ENCODE measurements around the gene SLC17A8.
"Not testable (repeated sequence)": the region's sequence is repeated elsewhere in the genome, so short reads cannot be mapped to it uniquely, and the experiment has no call there.

Gene SLC17A8

GRCh38 chr12:100356644-100357223 lies at the start of gene SLC17A8:
TSS of gene SLC17A8 (plus strand) at chr12:100357074. CDS start at chr12:100357392, 318 bp downstream.
- H3K27ac Mint-ChIP-seq, result no peak within 1 kb of the TSS
- DNase-seq, result no peak
- no peaks in the 10 kb centered on the region for H3K9me3 Mint-ChIP-seq
- peaks cover 32% of the 10 kb centered on the region for H3K27me3 Mint-ChIP-seq
- no peaks in the 10 kb centered on the region for H3K4me1 Mint-ChIP-seq
- no peak within 1 kb of the TSS for H3K4me3 Mint-ChIP-seq
- no peaks in the 10 kb centered on the region for H3K36me3 Mint-ChIP-seq
- CTCF ChIA-PET, result interaction anchor here (0.6 kb wide), 1 partner anchor 24 kb away, joined by 3 read pairs; no protein-coding TSS in a partner anchor

- CTCF ChIA-PET, H3K4me1 Mint-ChIP-seq, H3K27me3 Mint-ChIP-seq, DNase-seq, H3K4me3 Mint-ChIP-seq, H3K27ac Mint-ChIP-seq: not testable (repeated sequence)
- H3K36me3 Mint-ChIP-seq, result peaks cover 41% of the 10 kb centered on the region
- peaks cover 18% of the 10 kb centered on the region for H3K9me3 Mint-ChIP-seq
These were observed 48.7 kb upstream of the SLC17A8 start for GRCh38 chr12:100308138-100308537.

GRCh38 chr12:100311317-100311716 lies 45.6 kb upstream of the SLC17A8 start:
- Mint-ChIP-seq H3K9me3 (peaks cover 6% of the 10 kb centered on the region), H3K4me3 (no peak overlapping the region), H3K36me3 (peaks cover 22% of the 10 kb centered on the region), H3K27ac (no peak overlapping the region), H3K27me3 (no peaks in the 10 kb centered on the region), H3K4me1 (no peaks in the 10 kb centered on the region)
- DNase-seq, result no peak
- CTCF ChIA-PET, result no interaction called here

- Mint-ChIP-seq H3K9me3 (no peaks in the 10 kb centered on the region), H3K36me3 (peaks cover 23% of the 10 kb centered on the region), H3K27me3 (no peaks in the 10 kb centered on the region), H3K27ac (no peak overlapping the region), H3K4me3 (no peak overlapping the region), H3K4me1 (no peaks in the 10 kb centered on the region)
- DNase-seq, result no peak
- CTCF ChIA-PET, result no interaction called here
These were observed 39.5 kb upstream of the SLC17A8 start for GRCh38 chr12:100317371-100317770.

- no peak overlapping the region for H3K4me3 Mint-ChIP-seq
- H3K4me1 Mint-ChIP-seq, result no peaks in the 10 kb centered on the region
- H3K9me3 Mint-ChIP-seq, result no peaks in the 10 kb centered on the region
- CTCF ChIA-PET, result no interaction called here
- DNase-seq, result no peak
- no peak overlapping the region for H3K27ac Mint-ChIP-seq
- peaks cover 21% of the 10 kb centered on the region for H3K36me3 Mint-ChIP-seq
- H3K27me3 Mint-ChIP-seq, result no peaks in the 10 kb centered on the region
These were observed 32.4 kb upstream of the SLC17A8 start for GRCh38 chr12:100324498-100324897.

GRCh38 chr12:100326208-100326607 lies 30.7 kb upstream of the SLC17A8 start:
- Mint-ChIP-seq H3K4me3 (no peak overlapping the region), H3K36me3 (peaks cover 29% of the 10 kb centered on the region), H3K27me3 (no peaks in the 10 kb centered on the region), H3K9me3 (no peaks in the 10 kb centered on the region), H3K4me1 (no peaks in the 10 kb centered on the region), H3K27ac (no peak overlapping the region)
- no peak for DNase-seq
- CTCF ChIA-PET, result no interaction called here

- no peak overlapping the region for H3K27ac Mint-ChIP-seq
- H3K4me3 Mint-ChIP-seq, result no peak overlapping the region
- no peaks in the 10 kb centered on the region for H3K9me3 Mint-ChIP-seq
- CTCF ChIA-PET, result no interaction called here
- no peaks in the 10 kb centered on the region for H3K4me1 Mint-ChIP-seq
- DNase-seq, result no peak
- H3K27me3 Mint-ChIP-seq, result no peaks in the 10 kb centered on the region
- H3K36me3 Mint-ChIP-seq, result peaks cover 35% of the 10 kb centered on the region
These were observed 27.1 kb upstream of the SLC17A8 start for GRCh38 chr12:100329800-100330199.

GRCh38 chr12:100331871-100332270 lies 25.0 kb upstream of the SLC17A8 start:
- Mint-ChIP-seq H3K27ac (no peak overlapping the region), H3K36me3 (peaks cover 47% of the 10 kb centered on the region), H3K4me1 (no peaks in the 10 kb centered on the region), H3K4me3 (no peak overlapping the region), H3K9me3 (no peaks in the 10 kb centered on the region), H3K27me3 (no peaks in the 10 kb centered on the region)
- no peak for DNase-seq
- CTCF ChIA-PET, result no interaction called here

- H3K9me3 Mint-ChIP-seq, result no peaks in the 10 kb centered on the region
- H3K36me3 Mint-ChIP-seq, result peaks cover 52% of the 10 kb centered on the region
- H3K4me1 Mint-ChIP-seq, result no peaks in the 10 kb centered on the region
- no peak for DNase-seq
- no peak overlapping the region for H3K27ac Mint-ChIP-seq
- CTCF ChIA-PET, result interaction anchor here (0.7 kb wide), 2 partner anchors 24 to 188 kb away, joined by 3 read pairs; partner anchors contain the start of gene SLC17A8
- H3K4me3 Mint-ChIP-seq, result no peak overlapping the region
- no peaks in the 10 kb centered on the region for H3K27me3 Mint-ChIP-seq
These were observed 24.0 kb upstream of the SLC17A8 start for GRCh38 chr12:100332852-100333251.

GRCh38 chr12:100337299-100337698 lies 19.6 kb upstream of the SLC17A8 start:
- CTCF ChIA-PET, result interaction anchor here (0.5 to 1.4 kb wide), 2 partner anchors 67 to 404 kb away, joined by 3 read pairs; no protein-coding TSS in a partner anchor
- Mint-ChIP-seq H3K4me1 (no peaks in the 10 kb centered on the region), H3K9me3 (no peaks in the 10 kb centered on the region), H3K36me3 (peaks cover 40% of the 10 kb centered on the region), H3K27ac (no peak overlapping the region), H3K27me3 (no peaks in the 10 kb centered on the region), H3K4me3 (no peak overlapping the region)
- DNase-seq, result no peak

- no peak for DNase-seq
- Mint-ChIP-seq H3K9me3 (no peaks in the 10 kb centered on the region), H3K4me3 (no peak overlapping the region), H3K4me1 (no peaks in the 10 kb centered on the region), H3K27ac (no peak overlapping the region), H3K27me3 (no peaks in the 10 kb centered on the region), H3K36me3 (peaks cover 44% of the 10 kb centered on the region)
- CTCF ChIA-PET, result interaction anchor here (0.5 to 1.4 kb wide), 2 partner anchors 67 to 404 kb away, joined by 3 read pairs; no protein-coding TSS in a partner anchor
These were observed 19.1 kb upstream of the SLC17A8 start for GRCh38 chr12:100337727-100338126.

GRCh38 chr12:100339071-100339470 lies 17.8 kb upstream of the SLC17A8 start:
- Mint-ChIP-seq H3K4me3 (no peak overlapping the region), H3K9me3 (no peaks in the 10 kb centered on the region), H3K27ac (no peak overlapping the region), H3K36me3 (peaks cover 40% of the 10 kb centered on the region), H3K4me1 (no peaks in the 10 kb centered on the region), H3K27me3 (no peaks in the 10 kb centered on the region)
- CTCF ChIA-PET, result no interaction called here
- no peak for DNase-seq

- CTCF ChIA-PET, DNase-seq, H3K27ac Mint-ChIP-seq, H3K9me3 Mint-ChIP-seq, H3K27me3 Mint-ChIP-seq, H3K4me3 Mint-ChIP-seq, H3K4me1 Mint-ChIP-seq: not testable (repeated sequence)
- peaks cover 16% of the 10 kb centered on the region for H3K36me3 Mint-ChIP-seq
These were observed 14.0 kb upstream of the SLC17A8 start for GRCh38 chr12:100342897-100343296.

GRCh38 chr12:100344351-100344750 lies 12.5 kb upstream of the SLC17A8 start:
- H3K4me3 Mint-ChIP-seq, H3K4me1 Mint-ChIP-seq, H3K27me3 Mint-ChIP-seq, H3K9me3 Mint-ChIP-seq, H3K36me3 Mint-ChIP-seq, H3K27ac Mint-ChIP-seq, CTCF ChIA-PET, DNase-seq: not testable (repeated sequence)

GRCh38 chr12:100345020-100345767 lies 11.7 kb upstream of the SLC17A8 start:
- Mint-ChIP-seq H3K9me3 (no peaks in the 10 kb centered on the region), H3K27ac (no peak overlapping the region), H3K36me3 (peaks cover 8% of the 10 kb centered on the region), H3K4me3 (no peak overlapping the region), H3K4me1 (no peaks in the 10 kb centered on the region), H3K27me3 (no peaks in the 10 kb centered on the region)
- CTCF ChIA-PET, result no interaction called here
- DNase-seq, result no peak

Data from activated naive CD4-positive, alpha-beta T cell treated with anti-CD3 and anti-CD28 coated beads, Interleukin-2, amount 10 ng/mL, durations not matched to agents 7 days and 5 days (primary cell).